Ishikawa (cell line): ENCODE measurements around the gene EGF.

ENCODE experiments used
- CEBPB ChIP-seq: IDR thresholded peaks from 2 replicates; pipeline ENCODE4 v1.6.1; 2012
- CREB1 ChIP-seq: IDR thresholded peaks from 2 replicates; pipeline ENCODE4 v1.6.1; 2012; ENCODE audit warnings: low read depth
- EGR1 ChIP-seq: IDR thresholded peaks from 2 replicates; pipeline ENCODE4 v1.6.1; 2012
- EP300 ChIP-seq: IDR thresholded peaks from 2 replicates; pipeline ENCODE4 v1.6.1; 2012; ENCODE audit warnings: borderline replicate concordance
- FOXM1 ChIP-seq: IDR thresholded peaks from 2 replicates; pipeline ENCODE4 v1.6.1; 2012; ENCODE audit warnings: low read depth, borderline replicate concordance
- NFIC ChIP-seq: IDR thresholded peaks from 2 replicates; pipeline ENCODE4 v1.6.1; 2012
- RAD21 ChIP-seq: IDR thresholded peaks from 2 replicates; pipeline ENCODE4 v1.6.1; 2012; ENCODE audit warnings: low read depth
- TAF1 ChIP-seq: IDR thresholded peaks from 2 replicates; pipeline ENCODE4 v1.6.1; 2012; ENCODE audit warnings: low read depth, mild to moderate bottlenecking
- TCF12 ChIP-seq: IDR thresholded peaks from 2 replicates; pipeline ENCODE4 v1.6.1; 2012; ENCODE audit warnings: low read depth
- TEAD4 ChIP-seq: IDR thresholded peaks from 2 replicates; pipeline ENCODE4 v1.6.1; 2012
- YY1 ChIP-seq: IDR thresholded peaks from 2 replicates; pipeline ENCODE4 v1.6.1; 2012; ENCODE audit warnings: low read depth
- ZBTB7A ChIP-seq: IDR thresholded peaks from 2 replicates; pipeline ENCODE4 v1.6.1; 2012; ENCODE audit warnings: low read depth
- TF ChIP-seq, protein P1 (sequence below): IDR thresholded peaks from 2 replicates; pipeline ENCODE4 v1.6.1; 2012
- TF ChIP-seq, protein P2 (sequence below): IDR thresholded peaks from 2 replicates; pipeline ENCODE4 v1.6.1; 2012; ENCODE audit warnings: low read depth, mild to moderate bottlenecking
- TF ChIP-seq, protein P3 (sequence below): IDR thresholded peaks from 2 replicates; pipeline ENCODE4 v1.6.1; 2012

EGF gene

DNA sequence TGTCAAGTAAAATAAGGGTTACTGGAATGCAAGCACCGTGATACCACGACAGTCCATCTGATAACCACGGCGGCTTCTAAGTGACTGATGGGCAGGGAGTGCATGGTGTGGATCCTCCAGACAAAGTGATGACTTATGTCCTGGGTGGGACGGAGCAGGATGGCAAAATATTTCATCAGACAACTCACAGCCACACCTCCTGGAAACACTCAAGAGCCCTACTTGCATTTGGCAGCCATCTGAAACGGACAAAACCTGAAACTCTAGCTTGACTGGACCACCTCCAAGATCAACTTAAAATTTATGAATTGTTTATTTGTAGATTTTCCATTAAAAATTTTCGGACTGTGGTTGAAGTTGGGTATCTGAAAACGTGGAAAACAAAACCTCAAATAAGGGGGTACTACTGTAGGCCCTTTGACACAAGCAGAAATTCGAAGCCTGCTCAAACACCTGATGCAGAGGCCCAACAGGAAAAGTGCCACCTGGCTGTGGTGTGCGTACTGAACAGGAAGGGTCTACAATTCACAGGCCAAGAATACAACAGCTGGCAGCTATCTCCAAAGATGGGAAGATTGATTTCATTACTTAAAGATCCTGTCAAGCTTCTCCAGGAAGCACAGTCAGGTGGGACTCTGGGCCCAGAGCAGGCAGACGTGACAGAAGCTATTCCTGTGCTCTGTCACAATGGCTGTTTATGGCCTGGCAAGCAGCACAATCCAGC lies 38.7 kb upstream of the EGF start:
- no peak for TF ChIP-seq ZBTB7A
- TF ChIP-seq TCF12, result no peak
- TF ChIP-seq TAF1, result no peak
- TF ChIP-seq, protein P1, sequence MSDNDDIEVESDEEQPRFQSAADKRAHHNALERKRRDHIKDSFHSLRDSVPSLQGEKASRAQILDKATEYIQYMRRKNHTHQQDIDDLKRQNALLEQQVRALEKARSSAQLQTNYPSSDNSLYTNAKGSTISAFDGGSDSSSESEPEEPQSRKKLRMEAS, result no peak
- no peak for TF ChIP-seq FOXM1
- TF ChIP-seq TEAD4, result no peak
- no peak for TF ChIP-seq CEBPB
- TF ChIP-seq EGR1, result no peak
- no peak for TF ChIP-seq EP300
- TF ChIP-seq YY1, result no peak
- TF ChIP-seq, protein P2, sequence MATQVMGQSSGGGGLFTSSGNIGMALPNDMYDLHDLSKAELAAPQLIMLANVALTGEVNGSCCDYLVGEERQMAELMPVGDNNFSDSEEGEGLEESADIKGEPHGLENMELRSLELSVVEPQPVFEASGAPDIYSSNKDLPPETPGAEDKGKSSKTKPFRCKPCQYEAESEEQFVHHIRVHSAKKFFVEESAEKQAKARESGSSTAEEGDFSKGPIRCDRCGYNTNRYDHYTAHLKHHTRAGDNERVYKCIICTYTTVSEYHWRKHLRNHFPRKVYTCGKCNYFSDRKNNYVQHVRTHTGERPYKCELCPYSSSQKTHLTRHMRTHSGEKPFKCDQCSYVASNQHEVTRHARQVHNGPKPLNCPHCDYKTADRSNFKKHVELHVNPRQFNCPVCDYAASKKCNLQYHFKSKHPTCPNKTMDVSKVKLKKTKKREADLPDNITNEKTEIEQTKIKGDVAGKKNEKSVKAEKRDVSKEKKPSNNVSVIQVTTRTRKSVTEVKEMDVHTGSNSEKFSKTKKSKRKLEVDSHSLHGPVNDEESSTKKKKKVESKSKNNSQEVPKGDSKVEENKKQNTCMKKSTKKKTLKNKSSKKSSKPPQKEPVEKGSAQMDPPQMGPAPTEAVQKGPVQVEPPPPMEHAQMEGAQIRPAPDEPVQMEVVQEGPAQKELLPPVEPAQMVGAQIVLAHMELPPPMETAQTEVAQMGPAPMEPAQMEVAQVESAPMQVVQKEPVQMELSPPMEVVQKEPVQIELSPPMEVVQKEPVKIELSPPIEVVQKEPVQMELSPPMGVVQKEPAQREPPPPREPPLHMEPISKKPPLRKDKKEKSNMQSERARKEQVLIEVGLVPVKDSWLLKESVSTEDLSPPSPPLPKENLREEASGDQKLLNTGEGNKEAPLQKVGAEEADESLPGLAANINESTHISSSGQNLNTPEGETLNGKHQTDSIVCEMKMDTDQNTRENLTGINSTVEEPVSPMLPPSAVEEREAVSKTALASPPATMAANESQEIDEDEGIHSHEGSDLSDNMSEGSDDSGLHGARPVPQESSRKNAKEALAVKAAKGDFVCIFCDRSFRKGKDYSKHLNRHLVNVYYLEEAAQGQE, result no peak
- no peak for TF ChIP-seq RAD21
- no peak for TF ChIP-seq CREB1
- no peak for TF ChIP-seq NFIC

DNA sequence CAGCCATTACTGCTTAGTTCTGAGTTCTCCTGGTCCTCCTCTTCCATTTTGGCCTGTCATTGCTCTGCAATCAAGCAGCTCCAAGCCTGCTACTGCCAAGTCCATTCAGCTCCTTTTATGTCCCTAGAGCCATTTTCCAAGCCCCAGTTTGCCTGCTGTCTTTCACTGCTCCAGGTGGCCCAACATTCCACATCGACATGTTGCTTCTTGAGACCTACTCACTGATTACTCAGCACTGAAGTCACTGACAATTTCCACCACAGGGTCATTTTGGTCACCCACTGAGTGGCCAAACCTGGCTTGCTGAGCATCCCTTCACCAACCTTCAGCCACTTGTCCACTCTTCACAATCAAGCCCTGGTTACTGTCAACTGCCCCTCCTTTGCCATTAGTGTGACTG lies 37.6 kb upstream of the EGF start:
- TF ChIP-seq CREB1 (no peak), YY1 (no peak), TEAD4 (no peak), CEBPB (no peak)

DNA sequence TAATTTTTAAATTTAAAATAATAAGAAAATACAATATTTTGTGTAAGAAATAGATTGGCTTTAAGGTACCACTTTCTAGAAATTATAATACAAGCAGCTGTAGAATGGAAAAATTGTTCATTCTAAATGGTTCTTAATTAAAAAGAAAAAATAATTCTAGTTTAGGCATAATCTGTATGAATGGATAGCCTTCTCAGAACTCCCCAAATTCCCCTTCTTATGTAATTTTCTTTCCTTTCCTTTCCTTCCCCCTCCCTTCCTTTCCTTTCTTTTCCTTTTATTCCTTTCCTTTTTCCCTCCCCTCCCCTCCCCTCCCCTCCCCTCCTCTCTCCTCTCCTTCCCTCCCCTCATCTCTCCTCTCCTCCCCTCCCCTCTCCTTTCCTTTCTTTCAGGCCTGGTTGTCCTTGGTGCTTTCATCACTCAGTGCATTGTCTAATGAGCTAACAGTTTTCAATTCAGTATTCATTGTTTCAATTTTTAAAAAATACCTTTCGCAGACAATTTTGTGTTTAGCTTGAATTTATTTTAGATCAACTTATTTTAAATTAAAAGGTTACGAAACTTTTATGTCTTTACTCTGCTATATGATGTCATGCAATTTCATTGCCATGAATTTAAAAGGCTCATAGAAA lies 35.9 kb upstream of the EGF start:
- TF ChIP-seq ZBTB7A (no peak), TEAD4 (no peak), EGR1 (no peak), CREB1 (no peak), CEBPB (no peak), EP300 (no peak), RAD21 (no peak), YY1 (no peak), TAF1 (no peak), FOXM1 (no peak), TCF12 (no peak), NFIC (no peak)
- TF ChIP-seq, protein P3, sequence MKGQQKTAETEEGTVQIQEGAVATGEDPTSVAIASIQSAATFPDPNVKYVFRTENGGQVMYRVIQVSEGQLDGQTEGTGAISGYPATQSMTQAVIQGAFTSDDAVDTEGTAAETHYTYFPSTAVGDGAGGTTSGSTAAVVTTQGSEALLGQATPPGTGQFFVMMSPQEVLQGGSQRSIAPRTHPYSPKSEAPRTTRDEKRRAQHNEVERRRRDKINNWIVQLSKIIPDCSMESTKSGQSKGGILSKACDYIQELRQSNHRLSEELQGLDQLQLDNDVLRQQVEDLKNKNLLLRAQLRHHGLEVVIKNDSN, result no peak
- TF ChIP-seq, protein P2, result no peak
- TF ChIP-seq, protein P1, result no peak

DNA sequence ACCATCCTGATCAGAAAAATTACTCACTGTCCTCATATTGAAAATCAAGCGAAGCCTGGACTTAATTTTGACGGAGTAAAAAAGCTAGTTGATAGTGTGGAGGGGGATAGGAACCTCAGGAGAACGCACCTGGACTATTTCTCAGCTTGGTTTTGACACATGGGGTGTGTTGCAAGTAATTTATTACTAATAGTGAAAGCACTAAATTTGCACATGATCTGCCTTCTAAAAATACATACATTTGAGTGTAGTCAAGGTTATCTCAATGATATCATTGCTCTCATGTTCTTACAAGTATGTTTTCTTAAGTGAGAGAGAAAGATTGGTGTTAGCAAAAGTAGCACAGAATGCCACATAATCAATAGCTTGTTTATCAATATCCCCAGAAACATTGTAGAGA lies 35.3 kb upstream of the EGF start:
- TF ChIP-seq TEAD4 (no peak), NFIC (no peak), TCF12 (no peak), CEBPB (no peak)

DNA sequence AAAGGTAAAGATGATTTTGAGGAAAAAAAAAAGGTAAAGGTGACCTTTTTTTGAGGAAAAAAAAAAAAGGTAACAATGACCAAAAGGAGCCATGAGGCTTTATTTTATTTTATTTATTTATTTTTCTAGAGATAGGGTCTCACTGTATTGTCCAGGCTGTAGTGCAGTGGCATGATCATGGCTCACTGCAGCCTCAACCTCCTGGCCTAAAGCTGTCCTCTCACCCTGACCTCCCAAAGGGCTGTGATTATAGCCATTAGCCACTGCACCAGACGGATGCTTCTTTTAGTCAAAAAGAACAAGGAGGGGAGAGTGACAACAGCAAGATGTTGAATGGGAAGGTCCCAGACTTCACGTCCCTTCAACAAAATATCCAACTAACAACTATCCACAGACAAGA lies 34.3 kb upstream of the EGF start:
- TF ChIP-seq ZBTB7A (no peak), RAD21 (no peak), CREB1 (no peak), EGR1 (no peak), TCF12 (no peak), FOXM1 (no peak), NFIC (no peak), TEAD4 (no peak), YY1 (no peak), EP300 (no peak), TAF1 (no peak), CEBPB (no peak)
- TF ChIP-seq, protein P2, result no peak
- TF ChIP-seq, protein P1, result no peak
- TF ChIP-seq, protein P3, result no peak
